Ascending aorta (tissue), 2 donors: ENCODE results near the gene SUMO3. TPM values are rescaled to one million over a fixed set of nuclear protein-coding genes. Genes with fewer than 3 reads are reported as not detected.
A peak's percentile ranks its signal among the peaks of the same experiment; 100 is the strongest.

ENCODE experiments used
- DNase-seq, 2 donors: peaks; one replicate each; pipeline ENCODE4 v3.0.0-alpha.2; 2019; ENCODE audit warnings: low spot score in 2 of 2
- H3K27ac ChIP-seq, 2 donors: fragments of 200-600 bp; sonication (generic); one replicate each; pipeline ENCODE4 v1.5.1; 2016 to 2017; ENCODE audit warnings: mild to moderate bottlenecking in 1 of 2
- H3K27me3 ChIP-seq: fragments of 200-600 bp; sonication (generic); one replicate; pipeline ENCODE4 v1.5.1; 2017
- H3K36me3 ChIP-seq, 2 donors: fragments of 200-600 bp; sonication (generic); one replicate each; pipeline ENCODE4 v1.5.1; 2016
- H3K4me1 ChIP-seq, 2 donors: fragments of 200-600 bp; sonication (generic); one replicate each; pipeline ENCODE4 v1.5.1; 2016 to 2017; ENCODE audit warnings: mild to moderate bottlenecking in 1 of 2
- H3K4me3 ChIP-seq, 2 donors: fragments of 200-600 bp; sonication (generic); one replicate each; pipeline ENCODE4 v1.5.1; 2016 to 2017; ENCODE audit warnings: mild to moderate bottlenecking in 1 of 2
- H3K9me3 ChIP-seq, 2 donors: fragments of 200-600 bp; sonication (generic); one replicate each; pipeline ENCODE4 v1.5.1; 2016
- CTCF ChIP-seq, 3 experiments: fragments of 200-600 bp in 2 of 3; fragments of 450-650 bp in 1 of 3; sonication (generic) in 2 of 3; IDR thresholded peaks; one replicate each; pipeline ENCODE4 v1.5.1; 2016 to 2019; ENCODE audit warnings: antibody characterized with exemption in 3 of 3, mild to moderate bottlenecking in 1 of 3, moderate library complexity in 1 of 3
- intact Hi-C: fragments of 100-400 bp; cut with DNase I; formaldehyde crosslinking; loops from one replicate; pipeline ENCODE4 v1.15.1; 2023
- total RNA-seq: library from RNA; depleted of rRNA; stranded (reverse); fragments of >200 nt; gene quantifications from one replicate; pipeline ENCODE4 v1.1.0, GENCODE V29; 2016

The SUMO3 gene
- total RNA-seq, 1 donor from 2014 or later = 69.2 TPM

DNA sequence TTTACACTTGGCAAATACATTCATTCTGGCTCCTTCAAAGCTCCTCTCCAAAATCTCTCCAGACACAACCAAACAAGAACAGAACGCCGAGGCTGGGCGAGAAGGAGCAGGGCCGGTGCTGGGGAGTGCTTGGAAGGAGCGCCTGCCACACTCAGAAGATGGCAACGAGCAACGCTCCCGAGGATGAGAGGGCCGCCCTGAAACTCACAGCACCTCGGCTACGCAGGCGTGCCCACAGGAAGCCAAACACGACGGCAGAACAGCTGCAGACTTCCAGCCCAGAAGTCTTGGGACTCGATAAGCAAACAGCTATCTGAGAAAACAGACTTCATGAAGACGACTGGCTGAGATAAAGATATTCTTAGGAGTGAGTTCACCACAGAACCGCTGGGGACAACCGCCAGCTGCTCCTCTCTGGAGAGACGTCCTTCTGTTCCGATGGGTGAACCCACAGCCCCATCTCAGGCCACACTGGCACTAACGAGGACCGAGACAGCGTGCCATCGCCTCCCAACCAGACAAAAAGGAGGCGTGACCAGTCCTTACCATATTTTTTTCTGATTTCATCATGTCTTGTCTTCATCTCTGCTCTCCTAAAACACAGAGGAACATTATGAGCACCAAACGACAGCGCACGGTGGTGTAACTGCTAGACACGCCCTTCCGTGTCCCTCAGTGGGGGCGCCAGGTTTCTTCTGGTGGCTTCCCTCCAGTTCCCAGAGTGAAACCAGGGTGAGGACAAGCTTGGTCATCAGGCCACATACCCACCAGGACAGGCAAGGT is 37.0 kb upstream of the SUMO3 start:
- peak in 1 of 2 donors; percentile 54 for DNase-seq

DNA sequence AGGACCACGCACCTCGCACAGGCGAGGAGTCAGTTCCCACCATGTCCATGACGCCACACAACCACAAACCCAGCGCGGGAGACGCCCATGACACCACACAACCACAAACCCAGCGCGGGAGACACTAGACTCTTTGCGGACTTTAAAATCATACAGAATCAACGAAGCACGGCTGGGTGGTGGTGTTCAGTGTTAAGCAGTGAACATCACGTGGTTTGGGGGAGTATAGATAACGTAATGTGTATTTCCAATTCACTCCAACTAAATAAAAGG is 36.5 kb upstream of the SUMO3 start:
- no peak for DNase-seq
- intact Hi-C loops = no loop called here
- no peak for TF ChIP-seq CTCF (IDR thresholded peaks at IDR 0.05)
- no peak overlapping the region for H3K27ac ChIP-seq
- H3K4me3 ChIP-seq = no peak overlapping the region
- no peaks in the 10 kb centered on the region for H3K27me3 ChIP-seq
- H3K9me3 ChIP-seq = no peaks in the 10 kb centered on the region
- H3K4me1 ChIP-seq = no peaks in the 10 kb centered on the region
- peaks cover 93 to 98% of the 10 kb centered on the region in 2 donors for H3K36me3 ChIP-seq

More for the DNA sequence above, 37.0 kb upstream of the SUMO3 start:
- Histone ChIP-seq H3K4me3 (no peak overlapping the region), H3K36me3 (peaks cover 93 to 98% of the 10 kb centered on the region in 2 donors), H3K4me1 (no peaks in the 10 kb centered on the region), H3K27me3 (no peaks in the 10 kb centered on the region), H3K9me3 (no peaks in the 10 kb centered on the region), H3K27ac (no peak overlapping the region)
- no peak for TF ChIP-seq CTCF (IDR thresholded peaks at IDR 0.05)
- intact Hi-C loops = no loop called here

- intact Hi-C loops = no loop called here
- no peak for TF ChIP-seq CTCF (IDR thresholded peaks at IDR 0.05)
- no peak for DNase-seq
- Histone ChIP-seq H3K27ac (no peak overlapping the region), H3K9me3 (no peaks in the 10 kb centered on the region), H3K27me3 (no peaks in the 10 kb centered on the region), H3K4me3 (no peak overlapping the region), H3K4me1 (no peaks in the 10 kb centered on the region), H3K36me3 (peaks cover 93 to 98% of the 10 kb centered on the region in 2 donors)
These were observed 35.9 kb upstream of the SUMO3 start for GRCh38 chr21:44853601-44854390.

- TF ChIP-seq CTCF (IDR thresholded peaks at IDR 0.05) = no peak
- no peak for DNase-seq
- no peaks in the 10 kb centered on the region for H3K27me3 ChIP-seq
- peaks cover 2 to 3% of the 10 kb centered on the region in 2 donors for H3K4me1 ChIP-seq
- H3K27ac ChIP-seq = no peak overlapping the region
- H3K9me3 ChIP-seq = no peaks in the 10 kb centered on the region
- H3K36me3 ChIP-seq = peaks cover 72 to 81% of the 10 kb centered on the region in 2 donors
- no peak overlapping the region for H3K4me3 ChIP-seq
- intact Hi-C loops = no loop called here
These were observed 33.2 kb upstream of the SUMO3 start for GRCh38 chr21:44850905-44851657.

GRCh38 chr21:44850208-44850800 is 32.4 kb upstream of the SUMO3 start:
- no peak overlapping the region for H3K27ac ChIP-seq
- H3K4me1 ChIP-seq = peaks cover 5 to 9% of the 10 kb centered on the region in 2 donors
- intact Hi-C loops = no loop called here
- DNase-seq = no peak
- peaks cover 64 to 73% of the 10 kb centered on the region in 2 donors for H3K36me3 ChIP-seq
- no peaks in the 10 kb centered on the region for H3K27me3 ChIP-seq
- H3K4me3 ChIP-seq = no peak overlapping the region
- no peak for TF ChIP-seq CTCF (IDR thresholded peaks at IDR 0.05)
- H3K9me3 ChIP-seq = no peaks in the 10 kb centered on the region
